Pancreas (tissue), 10 donors: ENCODE data around the gene NRG4. TPM values are rescaled to one million over a fixed set of nuclear protein-coding genes. Genes with fewer than 3 reads are reported as not detected.

Experiments
- ATAC-seq, 4 donors: fragments of 200-7000 bp; cut with Tn5 transposase; one replicate each; pipeline versions ENCODE4 v1.8.0 to v1.9.1; 2020; ENCODE audit warnings: mild to moderate bottlenecking in 4 of 4, moderate library complexity in 4 of 4
- DNase-seq, 6 donors: peaks; one replicate each; pipeline ENCODE4 v3.0.0-alpha.2; 2020
- FAIRE-seq: peaks from 2 replicates; lab custom pipeline; 2012; peaks lifted over from hg19 to GRCh38; lab: Jason Lieb, UNC
- H3K27ac ChIP-seq, 4 donors: fragments of 200-600 bp; sonication (generic); 1 replicate in 3 of 4; 2 replicates in 1 of 4; pipeline versions ENCODE4 v1.5.0 to v1.8.0; 2020
- H3K27me3 ChIP-seq, 4 donors: fragments of 200-600 bp; one replicate each; pipeline ENCODE4 v1.8.0; 2021
- H3K36me3 ChIP-seq, 3 donors: fragments of 200-600 bp; sonication (generic) in 1 of 3; one replicate each; pipeline versions ENCODE4 v1.5.0 to v1.8.0; 2020 to 2021
- H3K4me1 ChIP-seq, 3 donors: fragments of 200-600 bp; one replicate each; pipeline ENCODE4 v1.8.0; 2021
- H3K4me3 ChIP-seq, 4 donors: fragments of 200-600 bp; sonication (generic) in 2 of 4; one replicate each; pipeline versions ENCODE4 v1.5.0 to v1.8.0; 2020 to 2021
- H3K9me3 ChIP-seq, 4 donors: fragments of 200-600 bp; one replicate each; pipeline ENCODE4 v1.8.0; 2021
- WGBS, 2 donors: extraction: QIAGEN DNeasy Blood & Tissue Kit; methylation state at CpG; one replicate each; pipeline ENCODE4 v1.1.7; 2013; 5-methylcytosine and 5-hydroxymethylcytosine counted together
- intact Hi-C, 3 donors: fragments of 100-400 bp; cut with DNase I; formaldehyde crosslinking; loops; one replicate each; pipeline versions ENCODE4 v1.11.1 to v1.14.2; 2022
- polyA plus RNA-seq, 2 donors: library from polyadenylated mRNA; stranded (reverse); fragments of 200-250 nt; gene quantifications; one replicate each; pipeline ENCODE4 v1.2.3, GENCODE V29; 2013
- total RNA-seq, 6 donors: library from RNA; stranded (reverse); fragmentation: NEBNext Ultra II Directional in 4 of 6; extraction: Animal tissue kit (Norgen Biotek cat#: 25700) in 4 of 6; gene quantifications; one replicate each; pipeline versions ENCODE4 v1.2.1 to v1.2.4, GENCODE V29; 2021 to 2023
- TF ChIP-seq, protein P1 (sequence below), 4 donors: fragments of 200-600 bp; sonication (generic) in 3 of 4; IDR thresholded peaks; one replicate each; pipeline versions ENCODE4 v1.5.0 to v1.8.0; 2021; ENCODE audit warnings: antibody characterized with exemption in 4 of 4
- donor health status: healthy with polysubstance abuse.
- donor health status: DM: no; HTN: no; CAD: no; lungs with moderate emphysema.
- donor health status: DM: no; HTN: no; CAD: no.
- donor health status: control.
- donor health status: control.
- donor health status: Bipolar disorder and iron deficiency.
- donor health status: DM: yes; HTN: yes; CAD: no.
- donor health status: DM: no; HTN: no; CAD: no.
- donor health status: DM: no; HTN: no; CAD: no.
- donor health status: DM: yes; HTN: yes; CAD: no.

The NRG4 gene
- total RNA-seq (10 to 100 TPM; 20.4 to 50.1 (median 36.0) TPM), polyA plus RNA-seq (1 to 10 TPM; 6.0 to 8.9 TPM)

DNA sequence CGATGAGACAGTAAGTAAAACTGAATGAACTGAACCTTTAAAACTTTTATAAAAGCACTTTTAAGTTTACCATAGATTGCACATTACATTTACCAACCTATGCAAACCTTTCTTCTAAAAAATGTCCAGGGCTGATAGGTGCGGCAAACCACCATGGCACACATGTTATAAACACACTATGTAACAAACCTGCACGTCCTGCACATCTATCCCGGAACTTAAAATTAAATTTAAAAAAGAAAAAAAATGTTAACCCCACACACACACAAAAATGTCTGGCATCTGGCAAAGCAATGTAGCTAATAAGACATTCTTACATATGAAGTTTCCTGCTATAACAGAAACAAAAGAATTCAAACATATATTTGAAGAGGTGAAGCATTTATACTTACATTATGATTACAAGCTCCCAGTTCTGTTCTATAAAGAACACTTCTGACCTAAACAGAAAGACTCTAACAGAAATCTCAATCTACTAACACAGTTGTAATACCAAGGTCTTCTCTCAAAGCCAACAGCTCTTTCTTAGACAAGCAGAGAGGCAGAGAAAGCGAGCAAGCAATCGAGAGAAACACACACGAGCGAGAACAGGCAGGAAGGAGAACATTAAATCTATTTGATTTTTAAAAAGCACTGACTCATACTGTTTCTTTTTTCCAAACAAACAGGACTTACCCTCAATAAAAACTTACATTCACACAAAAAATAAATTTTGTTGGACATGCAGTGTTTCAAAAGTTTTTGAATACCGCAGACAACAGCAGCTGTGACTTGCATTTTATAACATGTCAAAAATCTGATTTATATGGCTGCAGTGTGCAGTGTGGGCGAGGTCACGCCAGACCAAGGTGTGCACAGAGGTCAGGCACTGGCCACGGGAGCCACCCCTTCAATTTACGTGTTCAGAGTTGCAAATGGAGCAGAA, at the start of gene NRG4:
TSS of gene NRG4 (minus strand) at position 798 of the 925 bp plus-strand sequence. CDS start 1,194 bp downstream, outside the sequence.
- intact Hi-C loops = no loop called here

DNA sequence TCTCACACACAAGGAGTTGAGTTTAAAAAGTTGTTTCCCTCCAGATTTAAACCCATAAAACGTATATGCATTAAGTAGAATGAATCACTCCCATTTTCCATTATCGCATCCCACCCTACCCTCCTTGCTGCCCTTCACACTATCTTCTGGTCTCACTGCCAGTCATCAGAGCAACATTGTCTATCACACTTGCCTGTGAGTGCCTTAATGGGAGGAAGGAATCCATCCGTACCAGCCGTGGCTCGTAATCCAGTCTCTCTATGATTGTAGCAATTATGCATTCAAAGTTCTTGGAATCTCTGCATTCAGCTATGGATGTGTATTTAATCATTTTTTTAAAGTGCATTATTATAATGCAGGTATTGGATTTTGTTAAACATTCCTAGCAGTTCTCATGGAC, 49.5 kb upstream of the NRG4 start:
- Histone ChIP-seq H3K4me3 (no peak overlapping the region), H3K9me3 (no peaks in the 10 kb centered on the region), H3K27me3 (no peaks in the 10 kb centered on the region), H3K27ac (no peak overlapping the region), H3K36me3 (no peaks in the 10 kb centered on the region), H3K4me1 (peaks cover 0 to 12% (median 0%) of the 10 kb centered on the region in 3 donors)
- no peak for DNase-seq
- 82 to 89% methylated on average over 5 of the region's 5 CpGs for WGBS, 2 donors
- ATAC-seq = no peak
- TF ChIP-seq, protein P1, sequence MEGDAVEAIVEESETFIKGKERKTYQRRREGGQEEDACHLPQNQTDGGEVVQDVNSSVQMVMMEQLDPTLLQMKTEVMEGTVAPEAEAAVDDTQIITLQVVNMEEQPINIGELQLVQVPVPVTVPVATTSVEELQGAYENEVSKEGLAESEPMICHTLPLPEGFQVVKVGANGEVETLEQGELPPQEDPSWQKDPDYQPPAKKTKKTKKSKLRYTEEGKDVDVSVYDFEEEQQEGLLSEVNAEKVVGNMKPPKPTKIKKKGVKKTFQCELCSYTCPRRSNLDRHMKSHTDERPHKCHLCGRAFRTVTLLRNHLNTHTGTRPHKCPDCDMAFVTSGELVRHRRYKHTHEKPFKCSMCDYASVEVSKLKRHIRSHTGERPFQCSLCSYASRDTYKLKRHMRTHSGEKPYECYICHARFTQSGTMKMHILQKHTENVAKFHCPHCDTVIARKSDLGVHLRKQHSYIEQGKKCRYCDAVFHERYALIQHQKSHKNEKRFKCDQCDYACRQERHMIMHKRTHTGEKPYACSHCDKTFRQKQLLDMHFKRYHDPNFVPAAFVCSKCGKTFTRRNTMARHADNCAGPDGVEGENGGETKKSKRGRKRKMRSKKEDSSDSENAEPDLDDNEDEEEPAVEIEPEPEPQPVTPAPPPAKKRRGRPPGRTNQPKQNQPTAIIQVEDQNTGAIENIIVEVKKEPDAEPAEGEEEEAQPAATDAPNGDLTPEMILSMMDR (IDR thresholded peaks at IDR 0.05) = no peak
- FAIRE-seq = no peak
- intact Hi-C loops = loop anchor here in 1 of 3 donors (10.0 kb wide), 1 partner anchor 73 kb away; no protein-coding TSS in a partner anchor

More for the DNA sequence above, at the start of gene NRG4:
- TF ChIP-seq, protein P1 (IDR thresholded peaks at IDR 0.05) = no peak
- H3K4me1 ChIP-seq = peaks cover under 1 to 17% (median 7%) of the 10 kb centered on the region in 3 donors
- ATAC-seq = peak; percentile 84 to 93 (median 90)
- peak in 5 of 6 donors; percentile 41 to 60 (median 50) for DNase-seq
- H3K9me3 ChIP-seq = no peaks in the 10 kb centered on the region
- peak within 1 kb of the TSS in 3 of 4 donors; percentile 20 to 37 (median 36) for H3K4me3 ChIP-seq
- H3K27ac ChIP-seq = peak within 1 kb of the TSS; percentile 28 to 79 (median 68)
- WGBS, 2 donors = 11% methylated on average over 13 of the region's 13 CpGs
- no peaks in the 10 kb centered on the region for H3K27me3 ChIP-seq
- H3K36me3 ChIP-seq = no peaks in the 10 kb centered on the region
- no peak for FAIRE-seq

DNA sequence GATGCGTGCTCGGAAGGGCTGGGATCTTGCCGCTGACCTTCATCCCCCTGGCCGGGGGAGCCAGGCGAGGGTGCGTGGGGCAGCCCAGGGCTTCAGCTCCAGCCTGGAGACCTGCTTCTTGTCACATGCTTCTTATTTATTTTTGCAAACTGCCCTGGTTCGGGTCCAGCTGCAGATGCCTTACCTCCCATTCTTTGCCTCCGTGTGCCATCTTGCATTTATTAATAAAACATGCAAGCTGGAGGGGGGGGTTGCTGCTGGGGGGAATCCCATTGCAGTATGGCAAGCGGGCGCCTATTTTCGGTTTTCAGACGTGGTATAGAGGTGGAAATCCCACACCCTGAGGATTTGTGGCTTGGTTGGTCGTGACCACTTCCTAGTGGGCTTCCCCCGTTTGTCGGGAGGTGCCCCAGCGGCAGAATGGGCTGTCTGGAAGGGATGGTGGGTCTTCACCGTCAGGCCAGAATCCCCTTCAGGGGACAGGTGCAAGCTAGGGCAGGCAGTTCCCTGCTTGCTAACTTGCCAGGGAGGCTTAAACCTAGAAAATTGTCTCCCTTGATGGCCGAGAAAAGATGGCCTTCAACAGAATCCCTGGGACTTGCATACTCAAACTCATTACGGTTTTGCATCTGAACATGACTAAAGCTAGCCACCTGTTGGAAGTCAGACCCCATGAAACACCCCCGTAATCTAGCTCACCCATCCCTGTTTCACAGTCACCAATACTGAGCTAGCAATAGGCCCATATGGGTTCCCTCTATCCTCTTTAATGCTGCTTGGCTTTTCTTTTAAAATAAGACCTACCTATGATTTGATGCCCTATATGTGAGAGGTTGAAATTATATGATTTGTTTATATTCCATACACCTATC, 48.1 kb upstream of the NRG4 start:
- Histone ChIP-seq H3K27ac (no peak overlapping the region), H3K9me3 (no peaks in the 10 kb centered on the region), H3K36me3 (no peaks in the 10 kb centered on the region), H3K4me3 (peak overlapping the region; percentile 39 to 71 (median 56)), H3K27me3 (no peaks in the 10 kb centered on the region), H3K4me1 (peaks cover 0 to 12% (median 0%) of the 10 kb centered on the region in 3 donors)
- WGBS, 2 donors = 10 to 11% methylated on average over 20 of the region's 20 CpGs
- DNase-seq = peak in 1 of 6 donors; percentile 27
- FAIRE-seq = no peak
- peak; percentile 14 to 38 (median 19) for ATAC-seq
- TF ChIP-seq, protein P1 (IDR thresholded peaks at IDR 0.05) = no peak
- intact Hi-C loops = loop anchor here in 1 of 3 donors (10.0 kb wide), 1 partner anchor 74 kb away; no protein-coding TSS in a partner anchor

- Histone ChIP-seq H3K27me3 (no peaks in the 10 kb centered on the region), H3K27ac (peak within 1 kb of the TSS in 1 of 4 donors; percentile 42), H3K4me3 (peak within 1 kb of the TSS; percentile 39 to 71 (median 56)), H3K9me3 (no peaks in the 10 kb centered on the region), H3K36me3 (no peaks in the 10 kb centered on the region), H3K4me1 (peaks cover 0 to 9% (median 0%) of the 10 kb centered on the region in 3 donors)
- no peak for FAIRE-seq
- WGBS, 2 donors = 1% methylated on average over 59 to 107 of the region's 107 CpGs
- peak; percentile 69 to 89 (median 82) for ATAC-seq
- intact Hi-C loops = loop anchor here in 2 of 3 donors (5.0 to 10.0 kb wide), 2 partner anchors 75 to 78 kb away; no protein-coding TSS in a partner anchor
- TF ChIP-seq, protein P1 (IDR thresholded peaks at IDR 0.05) = no peak
- peak; percentile 57 to 88 (median 69) for DNase-seq
These were observed 47.3 kb upstream of the NRG4 start, which contains the start of gene TMEM266 for GRCh38 chr15:76059320-76060117. Gene TMEM266 (plus strand): TSS chr15:76059985. CDS start chr15:76134264, 74,279 bp downstream.
